ENCODE data around the gene SLC31A1.

Gene SLC31A1
- total RNA-seq: 11.4 to 12.7 reads per million in 2 donors

DNA sequence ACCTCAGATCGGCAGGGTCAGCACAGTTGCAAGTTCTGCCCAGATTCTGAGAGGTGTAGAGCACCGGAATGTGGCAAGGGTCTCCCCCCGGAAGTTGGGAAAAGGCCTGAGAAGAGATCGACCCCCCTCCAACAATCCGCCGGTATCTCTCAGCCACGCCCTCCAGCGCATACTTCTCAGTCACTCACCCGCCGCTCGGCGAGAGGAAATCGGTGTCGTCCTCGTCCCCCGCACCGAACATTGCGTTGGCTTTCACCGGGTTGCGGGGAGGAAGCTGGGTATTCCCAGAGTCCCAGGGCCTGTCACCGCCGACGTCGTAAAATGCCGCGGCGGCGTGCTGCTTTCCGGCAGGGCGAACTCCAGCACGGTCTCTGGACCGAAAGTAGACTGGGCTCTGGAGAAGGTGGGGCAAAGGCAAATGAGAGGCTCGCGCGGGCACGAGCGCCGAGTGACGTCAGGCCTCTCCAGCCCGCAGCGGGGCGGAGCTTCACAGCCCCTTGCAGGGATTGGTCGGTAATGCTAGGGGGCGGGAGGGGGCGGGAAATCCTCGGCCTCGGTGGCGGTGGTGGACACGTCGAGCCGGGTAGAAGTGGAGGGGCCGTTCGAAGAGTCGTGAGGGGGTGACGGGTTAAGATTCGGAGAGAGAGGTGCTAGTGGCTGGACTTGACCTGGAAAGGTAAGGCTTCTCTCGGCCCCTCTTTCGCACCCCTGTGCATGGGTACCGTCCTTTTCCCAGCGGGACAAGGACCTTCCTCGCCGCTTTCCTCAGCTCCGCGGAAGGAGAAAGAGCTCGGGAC lies at the start of gene SLC31A1, which contains the start of gene FKBP15:
Gene SLC31A1, plus strand, starts transcription at position 542 of the 797 bp plus-strand sequence. CDS start 34,605 bp downstream, outside the sequence.
Gene FKBP15, minus strand, starts transcription at position 275 of the 797 bp plus-strand sequence. Its CDS starts 34 bp downstream, at position 241.
- DNase-seq: peak; percentile 95

GRCh38 chr9:113173341-113173740 lies 48.0 kb upstream of the SLC31A1 start:
- DNase-seq: no peak

- DNase-seq: no peak
These were observed 44.5 kb upstream of the SLC31A1 start for GRCh38 chr9:113176803-113177202.

GRCh38 chr9:113177251-113177650 lies 44.1 kb upstream of the SLC31A1 start:
- no peak for DNase-seq

DNA sequence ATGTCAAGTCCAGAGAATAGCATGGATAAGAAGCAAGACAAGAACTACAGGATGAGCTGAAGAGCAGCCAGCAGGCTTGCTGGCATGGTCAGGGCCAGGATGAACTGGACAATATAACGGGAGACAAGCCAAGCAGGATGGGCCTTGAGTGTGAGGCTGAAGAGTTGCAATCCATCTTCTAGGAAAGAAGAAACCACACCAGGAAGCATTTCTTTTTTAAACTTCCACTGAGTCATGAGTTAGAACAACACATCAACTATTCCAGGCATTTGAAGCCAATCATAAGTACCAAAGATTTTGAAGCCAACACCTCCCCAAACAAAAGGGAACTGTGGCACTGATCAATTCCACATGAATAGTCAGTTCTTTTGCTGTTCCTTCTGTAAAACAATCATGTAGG lies 43.3 kb upstream of the SLC31A1 start:
- DNase-seq: no peak

GRCh38 chr9:113179839-113180238 lies 41.5 kb upstream of the SLC31A1 start:
- DNase-seq: no peak

- no peak for DNase-seq
These were observed 40.2 kb upstream of the SLC31A1 start for GRCh38 chr9:113181165-113181564.

- no peak for DNase-seq
These were observed 37.3 kb upstream of the SLC31A1 start for GRCh38 chr9:113183956-113184488.

DNA sequence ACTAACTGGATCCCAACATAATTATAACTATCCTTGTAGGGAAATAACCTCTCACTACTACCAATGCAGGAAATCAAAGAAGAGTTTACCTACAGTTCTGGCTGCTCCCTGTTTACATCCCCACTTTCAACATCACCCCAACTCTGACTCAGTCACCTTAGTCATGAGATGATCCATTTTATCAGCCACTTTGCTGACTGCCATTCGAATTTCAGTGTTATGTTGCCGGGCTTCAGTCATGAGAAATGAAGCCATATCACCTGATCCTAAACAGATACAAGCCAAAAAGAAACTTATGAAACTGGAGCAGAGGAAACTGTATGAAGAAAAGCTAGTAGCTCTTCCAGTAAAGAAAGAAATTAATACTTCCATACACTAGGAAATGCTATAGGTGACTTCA lies 36.8 kb upstream of the SLC31A1 start:
- no peak for DNase-seq

GRCh38 chr9:113185271-113185670 lies 36.1 kb upstream of the SLC31A1 start:
- DNase-seq: no peak

GRCh38 chr9:113186137-113186755 lies 35.1 kb upstream of the SLC31A1 start:
- no peak for DNase-seq

- DNase-seq: no peak
These were observed 33.3 kb upstream of the SLC31A1 start for GRCh38 chr9:113187929-113188595.

- DNase-seq: no peak
These were observed 28.9 kb upstream of the SLC31A1 start for GRCh38 chr9:113192455-113192854.

- no peak for DNase-seq
These were observed 21.5 kb upstream of the SLC31A1 start for GRCh38 chr9:113199683-113200329.

DNA sequence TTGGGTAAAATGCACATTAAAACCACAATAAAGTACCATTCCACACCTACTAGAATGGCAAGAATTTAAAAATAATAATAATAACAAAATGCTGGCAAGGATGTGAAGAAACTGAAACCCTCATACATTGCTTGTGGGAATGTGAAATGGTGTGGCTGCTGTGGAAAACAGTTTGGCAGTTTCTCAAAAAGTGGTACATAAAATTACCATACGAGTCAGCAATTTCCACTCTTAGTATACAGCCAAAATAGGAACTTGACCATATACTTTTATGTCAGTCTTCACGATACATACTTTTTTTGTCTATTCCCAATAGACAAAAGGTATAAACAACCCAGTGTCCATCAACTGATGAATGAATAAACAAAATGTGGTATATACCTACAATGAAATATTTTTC lies 15.9 kb upstream of the SLC31A1 start:
- DNase-seq: no peak

GRCh38 chr9:113205861-113206260 lies 15.5 kb upstream of the SLC31A1 start:
- no peak for DNase-seq

DNA sequence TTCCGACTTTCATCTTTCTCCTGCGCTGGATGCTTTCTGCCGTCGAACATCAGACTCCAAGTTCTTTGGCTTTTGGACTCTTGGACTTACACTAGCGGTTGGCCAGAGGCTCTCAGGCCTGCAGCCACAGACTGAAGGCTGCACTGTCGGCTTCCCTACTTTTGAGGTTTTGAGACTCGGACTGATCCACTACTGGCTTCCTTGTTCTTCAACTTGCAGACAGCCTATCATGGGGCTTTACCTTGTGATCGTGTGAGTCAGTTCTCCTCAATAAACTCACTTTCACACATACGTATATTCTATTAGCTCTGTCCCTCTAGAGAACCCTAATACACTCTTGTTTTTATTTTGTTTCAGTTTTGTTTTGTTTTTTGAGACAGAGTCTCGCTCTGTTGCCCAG lies 10.5 kb upstream of the SLC31A1 start:
- DNase-seq: no peak

DNA sequence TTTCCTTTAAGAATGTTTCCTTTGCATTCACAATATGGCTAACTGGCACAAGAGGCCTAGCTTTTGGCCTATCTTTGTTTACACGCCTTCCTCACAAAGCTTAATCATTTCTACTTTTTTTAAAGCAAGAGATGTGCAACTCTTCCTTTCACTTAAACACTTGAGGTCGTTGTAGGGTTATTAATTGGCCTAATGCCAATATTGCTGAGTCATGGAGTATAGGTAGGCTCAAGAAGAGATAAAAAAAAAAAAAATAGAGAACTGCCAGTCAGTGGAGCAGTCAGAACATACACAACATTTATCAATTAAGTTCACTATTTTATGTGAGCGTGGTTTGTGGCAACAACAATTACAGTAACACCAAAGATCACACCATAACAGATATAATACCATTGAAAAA lies 6.2 kb upstream of the SLC31A1 start:
- no peak for DNase-seq

DNA sequence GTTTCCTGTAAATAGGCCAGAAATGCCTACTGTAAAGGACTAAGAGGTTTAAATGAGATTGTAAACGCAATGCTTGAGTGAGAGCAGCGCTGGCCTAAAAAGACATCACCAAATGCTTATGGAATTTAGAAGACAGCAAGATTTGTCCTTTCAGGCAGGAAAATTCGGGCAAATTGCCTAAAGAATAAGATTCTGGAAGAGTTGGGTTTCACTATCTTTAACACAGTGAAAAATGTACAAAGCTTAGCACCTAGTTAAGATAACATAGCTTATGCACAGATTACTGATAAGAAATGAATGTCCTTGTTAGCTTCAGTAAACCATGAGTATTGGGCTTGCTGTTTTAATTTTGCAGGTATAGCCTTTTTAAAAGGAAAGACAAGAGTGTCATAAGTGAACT lies 4.9 kb upstream of the SLC31A1 start:
- no peak for DNase-seq

- no peak for DNase-seq
These were observed 2.0 kb upstream of the SLC31A1 start for GRCh38 chr9:113219186-113219936.

- no peak for DNase-seq
These were observed 1.4 kb upstream of the SLC31A1 start for GRCh38 chr9:113219969-113220368.

DNA sequence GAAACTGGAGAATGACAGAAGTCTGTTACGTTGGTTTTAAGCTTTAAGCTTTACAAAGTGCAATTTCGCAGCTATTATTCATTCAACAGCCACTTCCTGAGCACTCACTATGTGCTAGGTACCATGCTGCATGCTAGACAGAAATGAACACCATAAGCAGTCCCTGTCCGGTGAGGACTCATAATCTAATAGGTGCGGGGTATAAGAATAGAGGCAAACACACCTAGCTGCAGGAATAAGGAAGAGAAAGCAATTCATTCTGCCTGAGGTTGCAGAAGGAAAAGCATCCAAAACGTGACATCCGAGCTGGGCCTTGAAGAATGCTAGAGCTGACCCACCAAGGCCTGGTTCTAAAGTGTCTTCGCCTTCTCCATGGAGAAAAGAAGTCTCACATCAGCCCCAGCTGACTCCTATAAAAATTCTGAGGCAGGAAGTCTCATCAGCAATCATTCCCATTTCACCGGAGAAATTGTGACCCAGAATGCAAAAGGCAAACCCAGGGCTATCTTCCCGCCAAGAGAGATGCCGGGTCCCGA lies 809 bp upstream of the SLC31A1 start:
- DNase-seq: no peak

Measured in activated gamma-delta T cell (primary cell).